Measurements from ENCODE around the gene AGPS.

Gene AGPS

DNA sequence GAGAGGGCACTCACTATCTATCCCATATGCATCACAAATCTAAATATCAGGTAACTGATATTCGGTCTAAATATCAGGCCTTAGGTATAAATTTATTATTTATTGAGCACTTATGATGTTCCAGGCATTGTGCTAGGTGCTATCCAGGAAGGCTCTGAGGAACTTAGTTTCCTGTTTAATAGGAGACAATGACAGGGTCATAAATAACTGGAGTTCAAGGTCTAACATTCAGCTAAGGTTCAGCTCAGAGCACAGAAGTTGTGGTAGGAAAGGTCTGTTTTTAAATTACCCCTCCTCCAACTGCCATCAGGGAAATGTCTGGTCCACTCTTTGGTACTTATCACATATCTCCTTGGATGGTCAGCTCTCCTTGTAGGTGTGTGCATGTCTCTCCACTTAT is 193.6 kb downstream of the AGPS start:
- DNase-seq (ENCODE audit: low spot score), result no peak

GRCh38 chr2:177587371-177587770 is 194.8 kb downstream of the AGPS start:
- DNase-seq (ENCODE audit: low spot score), result no peak

GRCh38 chr2:177588671-177589070 is 196.1 kb downstream of the AGPS start:
- no peak for DNase-seq (ENCODE audit: low spot score)

GRCh38 chr2:177589186-177589585 is 196.6 kb downstream of the AGPS start:
- DNase-seq (ENCODE audit: low spot score), result no peak

DNA sequence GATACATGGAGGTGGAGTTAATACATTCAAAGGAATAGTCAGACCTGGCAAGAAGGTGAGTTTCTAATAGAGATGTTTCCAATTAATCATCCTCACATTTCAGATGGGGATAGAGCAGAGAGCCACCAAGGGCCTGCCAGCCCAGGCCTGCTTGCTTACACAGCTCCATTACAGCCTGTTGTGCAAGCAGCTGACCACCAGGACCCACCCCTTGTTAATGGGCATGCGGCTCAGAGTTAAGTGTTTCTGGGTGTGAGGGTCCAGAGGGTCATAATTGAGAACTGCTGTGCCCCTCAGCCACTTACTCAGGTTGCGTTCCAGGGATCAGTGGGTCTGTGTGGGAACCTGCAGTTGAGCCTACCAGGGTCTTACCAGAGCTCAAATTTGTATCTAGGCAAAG is 199.8 kb downstream of the AGPS start:
- no peak for DNase-seq (ENCODE audit: low spot score)

- no peak for DNase-seq (ENCODE audit: low spot score)
Observed at GRCh38 chr2:177592945-177593344, 200.4 kb downstream of the AGPS start.

- no peak for DNase-seq (ENCODE audit: low spot score)
Observed at GRCh38 chr2:177593402-177593801, 200.8 kb downstream of the AGPS start.

All from RKO (cell line).